K562 (cell line): Measurements from ENCODE around the gene REM1. TPM values are rescaled to one million over a fixed set of nuclear protein-coding genes. Genes with fewer than 3 reads are reported as not detected.

Experiments
- ARID1B ChIP-seq: fragments of 450-650 bp; IDR thresholded peaks from 2 replicates; pipeline ENCODE4 v1.6.1; 2016; ENCODE audit warnings: antibody characterized with exemption, mild to moderate bottlenecking, inconsistent platforms
- BCOR ChIP-seq: fragments of 450-650 bp; IDR thresholded peaks from 2 replicates; pipeline ENCODE4 v1.6.1; 2016
- CBX2 ChIP-seq: fragments of 200-600 bp; sonication (generic); IDR thresholded peaks from one replicate; pipeline ENCODE4 v1.6.1; 2012; ENCODE audit warnings: mild to moderate bottlenecking, low read length, inconsistent platforms; ENCODE audit not compliant: insufficient read depth, poor library complexity, severe bottlenecking
- CHCHD3 ChIP-seq: fragments of 250-450 bp; sonication (Bioruptor Pico); IDR thresholded peaks from 2 replicates; pipeline ENCODE4 v2.1.2; 2022; ENCODE audit warnings: mild to moderate bottlenecking
- CREB5 ChIP-seq: fragments of 250-450 bp; sonication (Bioruptor Pico); IDR thresholded peaks from 2 replicates; pipeline ENCODE4 v1.5.0; 2020; ENCODE audit warnings: mild to moderate bottlenecking
- DLX4 ChIP-seq: fragments of 250-450 bp; sonication (Bioruptor Pico); IDR thresholded peaks from 2 replicates; pipeline ENCODE4 v1.6.1; 2021; ENCODE audit warnings: mild to moderate bottlenecking
- ELF2 ChIP-seq: fragments of 250-450 bp; sonication (Bioruptor Pico); IDR thresholded peaks from 2 replicates; pipeline ENCODE4 v1.5.0; 2021; ENCODE audit warnings: mild to moderate bottlenecking
- KDM1A ChIP-seq, 2 experiments: fragments of 450-650 bp; IDR thresholded peaks; 2 replicates each; pipeline ENCODE4 v1.6.1; 2016; ENCODE audit warnings: mild to moderate bottlenecking in 2 of 2
- NFYB ChIP-seq: IDR thresholded peaks from 2 replicates; pipeline ENCODE4 v1.6.1; 2011; ENCODE audit warnings: mild to moderate bottlenecking, moderate library complexity; ENCODE audit not compliant: insufficient read length; ENCODE audit errors: extremely low read depth
- SMARCA5 ChIP-seq: fragments of 450-650 bp; IDR thresholded peaks from 2 replicates; pipeline ENCODE4 v1.6.1; 2016
- TAF1 ChIP-seq: IDR thresholded peaks from 2 replicates; pipeline ENCODE4 v1.6.1; 2011; ENCODE audit warnings: mild to moderate bottlenecking, low read length, moderate library complexity; ENCODE audit not compliant: insufficient read depth, control insufficient read depth, severe bottlenecking; ENCODE audit errors: extremely low read depth
- TAL1 ChIP-seq: fragments of 450-650 bp; IDR thresholded peaks from 2 replicates; pipeline ENCODE4 v1.6.1; 2016; ENCODE audit warnings: mild to moderate bottlenecking
- ZNF316 ChIP-seq: fragments of 450-650 bp; IDR thresholded peaks from 2 replicates; pipeline ENCODE4 v1.6.1; 2016
- polyA plus RNA-seq, 8 experiments: library from polyadenylated mRNA; depleted of rRNA in 4 of 8; stranded (reverse) in 5 of 8; unstranded in 3 of 8; fragments of >200 nt; fragmentation: Nextera tagmentation in 2 of 8; fragmentation: Illumina TruSeq in 1 of 8; extraction: Ambion mirVana in 2 of 8; extraction: Trizol in 1 of 8; gene quantifications; 2 replicates each; pipeline versions ENCODE4 v1.2.1 to v1.2.3, GENCODE V29; 2011 to 2014; ENCODE audit warnings: inconsistent platforms in 1 of 8, missing spikeins in 1 of 8
- total RNA-seq, 7 experiments: library from RNA; depleted of rRNA in 6 of 7; stranded (reverse); fragments of >200 nt in 6 of 7; fragmentation: Illumina TruSeq in 2 of 7; extraction: Trizol in 2 of 7; gene quantifications; 2 replicates each; pipeline versions ENCODE4 v1.2.1 to v1.2.3, GENCODE V29; 2011 to 2021; ENCODE audit warnings: low replicate concordance in 1 of 7

Gene REM1
- total and polyA plus RNA-seq, 9 of the 15 experiments (the other 6 are each of a cell fraction or from before 2014, with no cell fraction given): not detected

- no peak for TF ChIP-seq NFYB
- TF ChIP-seq TAF1: no peak
- no peak for TF ChIP-seq CHCHD3
- TF ChIP-seq ZNF316: 0 out of 2 replicates have a peak, but pooled peaks have one; percentile 9
- peak; percentile 12 to 42; a peak in 2 of 4 replicates for TF ChIP-seq KDM1A (IDR thresholded peaks at IDR 0.05)
- no peak for TF ChIP-seq ELF2 (CRISPR knock-in tag)
- TF ChIP-seq ARID1B: peak; percentile 66
- TF ChIP-seq CREB5: no peak
- peak; percentile 43; the same call in 1 of the 2 replicates for TF ChIP-seq TAL1
- TF ChIP-seq CBX2: no peak
- TF ChIP-seq BCOR: peak; percentile 74; the same call in 1 of the 2 replicates
- TF ChIP-seq SMARCA5: 0 out of 2 replicates have a peak, but pooled peaks have one; percentile 39
- TF ChIP-seq DLX4 (CRISPR knock-in tag): no peak
Observed at GRCh38 chr20:31472395-31473330, 2.4 kb upstream of the REM1 start (continued).
